ENCODE measurements around the gene RB1.
A peak's percentile ranks its signal among the peaks of the same experiment; 100 is the strongest.
"Not testable (repeated sequence)": the region's sequence is repeated elsewhere in the genome, so short reads cannot be mapped to it uniquely, and the experiment has no call there.

RB1 gene

DNA sequence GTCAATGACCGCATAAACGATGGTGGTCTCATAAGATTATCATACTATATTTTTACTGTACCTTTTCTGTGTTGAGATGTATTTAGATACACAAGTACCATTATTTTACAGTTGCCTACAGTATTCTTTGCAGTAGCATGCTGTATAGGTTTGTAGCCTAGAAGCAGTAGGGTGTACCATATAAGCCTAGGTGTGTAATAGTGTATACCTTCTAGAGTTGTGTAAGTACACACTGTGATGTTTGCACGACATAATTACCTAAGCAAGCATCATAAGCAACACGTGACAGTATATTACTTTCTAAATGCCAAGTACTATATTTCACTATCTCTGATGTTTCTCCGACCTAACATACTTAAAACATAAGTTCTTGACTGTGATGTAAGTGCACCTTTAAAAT is 106.6 kb downstream of the RB1 start:
- no peak for DNase-seq (ENCODE audit: low read depth, low spot score)

GRCh38 chr13:48411147-48411794 is 107.7 kb downstream of the RB1 start:
- DNase-seq (ENCODE audit: low read depth, low spot score) = no peak

DNA sequence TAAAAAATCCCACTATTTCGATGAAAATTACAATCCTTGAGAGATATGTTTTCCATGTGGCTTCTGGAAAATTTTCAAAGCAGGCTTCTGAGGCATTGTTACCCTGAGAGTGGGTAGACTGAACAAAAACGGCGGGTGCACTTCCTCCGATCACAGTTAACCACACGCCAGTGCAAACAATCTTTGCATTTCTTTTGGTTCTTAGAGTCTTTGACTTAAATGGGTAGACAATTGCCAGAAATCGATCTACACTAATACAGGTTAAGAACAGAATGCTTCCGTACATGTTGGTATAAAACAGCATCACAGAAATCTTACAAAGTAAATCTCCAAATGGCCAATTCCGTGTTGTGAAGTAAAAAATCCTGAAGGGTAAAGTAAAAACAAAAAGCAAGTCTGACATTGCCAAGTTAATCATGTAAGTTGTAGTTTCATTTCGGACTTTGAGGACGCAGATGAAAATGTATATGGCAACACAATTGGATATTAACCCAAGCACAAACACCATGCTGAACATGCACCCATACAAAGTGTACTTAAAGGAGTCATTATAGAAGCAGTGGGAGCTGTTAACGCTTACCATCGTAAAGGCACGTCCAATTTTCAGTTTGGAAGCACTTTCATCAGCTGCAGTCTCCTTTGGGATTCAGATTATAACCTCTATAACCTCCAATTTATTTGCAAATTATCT is 108.4 kb downstream of the RB1 start:
- no peak for DNase-seq (ENCODE audit: low read depth, low spot score)

GRCh38 chr13:48412881-48413351 is 109.4 kb downstream of the RB1 start, which contains the start of gene LPAR6:
Gene LPAR6 (minus strand): TSS chr13:48413113. CDS start chr13:48412423, 690 bp downstream.
- peak; percentile 55 for DNase-seq (ENCODE audit: low read depth, low spot score)

DNA sequence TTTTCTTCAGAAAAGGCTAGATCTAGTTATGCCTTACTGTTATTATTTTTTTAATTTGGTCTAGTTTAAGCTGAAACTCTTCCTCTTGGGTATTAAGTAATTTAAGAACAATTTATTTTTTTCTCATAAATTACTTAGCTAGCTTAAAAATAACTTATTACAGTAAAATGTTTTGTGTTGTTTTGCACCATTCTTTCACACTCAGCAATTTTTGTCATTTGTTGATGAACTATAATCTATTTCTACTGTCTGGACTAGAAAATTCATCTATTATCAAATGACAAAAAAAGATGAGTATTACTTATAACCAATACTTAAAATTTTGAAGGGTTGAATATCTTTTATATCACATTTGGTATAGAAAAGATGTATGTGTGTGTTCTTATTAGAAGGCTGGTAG is 111.0 kb downstream of the RB1 start:
- DNase-seq (ENCODE audit: low read depth, low spot score) = no peak

- DNase-seq (ENCODE audit: low read depth, low spot score) = no peak
Observed at GRCh38 chr13:48415516-48415915, 112.0 kb downstream of the RB1 start.

DNA sequence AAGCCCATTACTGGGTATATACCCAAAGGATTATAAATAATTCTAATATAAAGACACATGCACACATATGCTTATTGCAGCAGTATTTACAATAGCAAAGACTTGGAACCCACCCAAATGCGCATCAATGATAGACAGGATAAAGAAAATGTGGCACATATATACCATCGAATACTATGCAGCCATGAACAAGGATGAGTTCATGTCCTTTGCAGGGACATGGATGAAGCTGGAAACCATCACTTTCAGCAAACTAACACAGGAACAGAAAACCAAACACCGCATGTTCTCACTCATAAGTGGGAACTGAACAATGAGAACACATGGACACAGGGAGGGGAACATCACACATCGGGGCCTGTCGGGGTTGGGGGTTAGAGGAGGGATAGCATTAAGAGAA is 118.5 kb downstream of the RB1 start:
- not testable (repeated sequence) for DNase-seq (ENCODE audit: low read depth, low spot score)

DNA sequence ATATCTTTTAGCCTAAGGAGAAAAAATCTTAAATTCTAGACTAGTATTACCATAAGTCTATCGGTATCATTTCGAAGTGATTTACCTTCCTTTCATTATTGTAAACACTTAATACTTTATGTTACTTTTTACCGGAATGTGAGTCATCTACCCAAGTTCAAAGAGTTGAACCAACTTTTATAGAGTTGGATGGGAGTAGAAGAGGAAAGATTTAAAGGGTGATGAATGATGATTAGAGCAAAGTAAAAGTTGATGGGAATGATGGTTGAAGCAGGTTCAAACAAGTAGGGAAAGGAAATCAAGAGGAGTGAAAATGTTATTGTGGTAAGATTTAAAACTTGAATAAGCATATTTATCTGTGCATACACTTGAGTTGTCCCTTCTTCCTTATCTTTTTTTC is 120.7 kb downstream of the RB1 start:
- DNase-seq (ENCODE audit: low read depth, low spot score) = no peak

- DNase-seq (ENCODE audit: low read depth, low spot score) = no peak
Observed at GRCh38 chr13:48426052-48426451, 122.5 kb downstream of the RB1 start.

GRCh38 chr13:48426755-48427298 is 123.3 kb downstream of the RB1 start:
- not testable (repeated sequence) for DNase-seq (ENCODE audit: low read depth, low spot score)

GRCh38 chr13:48429036-48429435 is 125.5 kb downstream of the RB1 start:
- DNase-seq (ENCODE audit: low read depth, low spot score) = no peak

GRCh38 chr13:48429886-48430285 is 126.3 kb downstream of the RB1 start:
- DNase-seq (ENCODE audit: low read depth, low spot score) = no peak

DNA sequence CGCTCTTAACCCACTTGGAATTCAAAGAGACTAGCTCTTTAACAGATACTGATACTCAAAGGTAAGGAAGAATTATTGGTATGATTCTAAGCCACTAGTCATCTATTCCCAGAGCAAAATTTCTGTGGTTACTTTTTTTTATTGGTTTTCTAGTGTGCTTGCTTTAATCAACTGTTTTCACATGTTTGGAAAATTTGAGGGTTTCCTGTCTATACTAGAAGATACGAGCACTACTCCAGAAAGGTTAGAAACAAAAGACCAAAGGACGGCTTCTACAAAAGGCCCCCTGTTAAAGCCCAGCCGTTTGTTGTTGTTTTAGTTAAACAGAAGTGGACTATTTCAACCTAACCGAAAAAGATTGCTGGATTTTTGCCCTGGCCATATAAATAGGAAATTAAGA is 127.9 kb downstream of the RB1 start:
- no peak for DNase-seq (ENCODE audit: low read depth, low spot score)

- no peak for DNase-seq (ENCODE audit: low read depth, low spot score)
Observed at GRCh38 chr13:48431987-48432615, 128.6 kb downstream of the RB1 start.

GRCh38 chr13:48434200-48434599 is 130.6 kb downstream of the RB1 start:
- DNase-seq (ENCODE audit: low read depth, low spot score) = no peak

DNA sequence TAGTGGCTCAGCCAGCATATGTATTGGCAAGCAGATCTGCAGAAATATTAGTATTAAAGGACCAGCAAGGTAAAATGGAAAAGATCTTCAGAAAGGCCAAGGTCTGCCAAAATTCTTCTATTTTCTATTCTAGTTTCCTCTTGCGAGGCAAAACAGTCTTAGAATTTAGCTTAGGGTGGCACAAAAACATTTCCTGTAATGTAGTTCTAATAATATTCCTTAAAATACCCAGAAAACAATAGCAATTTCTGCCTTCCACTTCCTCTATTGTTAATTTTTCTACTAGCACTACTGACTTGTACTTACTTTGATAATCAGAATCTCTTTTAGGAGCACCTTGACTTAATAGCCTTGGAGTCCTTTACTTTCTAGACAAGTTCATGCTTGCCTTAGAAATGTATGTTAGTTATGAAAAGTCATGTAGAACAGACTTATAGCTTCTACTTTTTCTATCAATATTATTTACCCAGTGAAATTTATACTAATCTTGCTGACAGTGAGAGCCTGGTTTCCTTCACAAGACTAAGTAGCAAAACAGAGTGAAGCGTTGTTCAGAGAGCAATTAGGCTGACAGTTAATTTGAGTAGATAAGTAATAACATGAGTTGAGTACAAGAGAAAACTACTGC is 133.2 kb downstream of the RB1 start:
- DNase-seq (ENCODE audit: low read depth, low spot score) = no peak

- DNase-seq (ENCODE audit: low read depth, low spot score) = peak; percentile 60
Observed at GRCh38 chr13:48437371-48437770, 133.8 kb downstream of the RB1 start.

DNA sequence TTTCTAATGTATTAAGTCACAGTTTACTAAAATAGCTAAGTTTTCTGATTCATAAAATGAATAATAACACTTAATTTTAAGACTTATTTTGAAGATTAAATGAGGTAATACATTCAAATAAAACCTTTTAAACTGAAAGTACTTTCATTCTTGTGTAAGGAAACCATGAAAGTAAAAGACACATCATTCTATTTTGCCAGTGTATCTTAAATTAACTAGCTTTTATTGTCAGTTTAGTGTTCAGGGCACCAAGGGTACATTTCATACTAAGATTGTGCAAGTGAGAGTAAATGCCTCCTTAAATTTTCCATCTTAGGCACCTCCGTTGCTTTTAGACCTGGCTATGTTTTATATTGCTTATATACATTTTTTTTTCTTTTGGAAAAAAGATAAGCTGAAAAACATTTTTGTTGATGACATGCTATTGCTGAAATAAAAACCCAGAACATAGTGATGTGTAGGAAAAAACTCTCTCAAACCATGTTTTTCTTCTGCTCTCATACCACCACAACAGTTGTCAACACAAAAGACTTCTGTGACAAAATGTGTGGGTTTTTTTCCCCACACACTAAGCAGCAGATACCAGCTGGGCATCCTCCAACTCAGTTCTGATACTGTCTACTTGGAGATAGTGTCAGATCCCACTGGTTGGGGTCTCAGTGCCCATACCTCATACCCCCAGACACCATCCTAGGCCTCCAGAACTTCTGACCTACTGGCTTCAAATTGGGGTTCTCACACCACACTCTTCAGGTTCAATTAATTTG is 140.1 kb downstream of the RB1 start:
- no peak for DNase-seq (ENCODE audit: low read depth, low spot score)

DNA sequence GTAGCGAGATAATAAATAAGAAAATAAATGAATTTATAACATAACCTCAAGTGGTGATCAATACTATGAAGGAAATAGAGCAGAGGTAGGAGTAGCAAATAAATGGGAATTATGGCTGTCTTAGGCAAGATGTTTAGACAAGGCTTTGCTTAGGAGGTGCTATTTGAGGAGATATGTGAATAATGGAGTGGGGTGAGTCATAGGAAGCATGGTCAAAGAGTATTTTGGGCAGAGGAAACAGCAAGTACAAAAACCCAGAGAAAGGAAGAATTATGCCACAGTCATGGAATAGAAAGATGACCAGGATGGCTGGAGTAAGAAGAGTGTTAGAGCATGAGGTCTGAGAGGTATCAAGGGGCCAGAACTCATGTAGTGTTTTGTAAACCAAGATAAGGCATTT is 142.9 kb downstream of the RB1 start:
- DNase-seq (ENCODE audit: low read depth, low spot score) = no peak

GRCh38 chr13:48448285-48448958 is 144.9 kb downstream of the RB1 start:
- no peak for DNase-seq (ENCODE audit: low read depth, low spot score)

All from smooth muscle cell of the brain vasculature (primary cell).